Hepatocyte (in vitro differentiated cells): Measurements from ENCODE around the gene FOXRED1. TPM values are rescaled to one million over a fixed set of nuclear protein-coding genes. Genes with fewer than 3 reads are reported as not detected.

Source experiments
- DNase-seq: peaks from one replicate; pipeline ENCODE4 v3.0.0-alpha.2; 2016; ENCODE audit warnings: low spot score
- H2AFZ ChIP-seq: fragments of 200-600 bp; sonication (generic); 2 replicates; pipeline ENCODE4 v1.6.0; 2016; ENCODE audit warnings: antibody characterized with exemption, mild to moderate bottlenecking
- H3K27ac ChIP-seq: fragments of 200-600 bp; sonication (generic); 2 replicates; pipeline ENCODE4 v1.5.1; 2016; ENCODE audit warnings: mild to moderate bottlenecking
- H3K27me3 ChIP-seq: fragments of 200-600 bp; sonication (generic); 2 replicates; pipeline ENCODE4 v1.6.1; 2016
- H3K36me3 ChIP-seq: fragments of 200-600 bp; sonication (generic); replicated peaks from 2 replicates; pipeline ENCODE4 v1.5.1; 2016; ENCODE audit warnings: low read depth; ENCODE audit not compliant: insufficient read depth
- H3K4me1 ChIP-seq: fragments of 200-600 bp; sonication (generic); 2 replicates; pipeline ENCODE4 v1.5.1; 2016; ENCODE audit warnings: mild to moderate bottlenecking, moderate library complexity; ENCODE audit not compliant: insufficient read depth
- H3K4me2 ChIP-seq: fragments of 200-600 bp; sonication (generic); 2 replicates; pipeline ENCODE4 v1.6.0; 2016
- H3K4me3 ChIP-seq: fragments of 200-600 bp; sonication (generic); 2 replicates; pipeline ENCODE4 v1.5.1; 2016; ENCODE audit warnings: mild to moderate bottlenecking
- H3K79me2 ChIP-seq: fragments of 200-600 bp; sonication (generic); 2 replicates; pipeline ENCODE4 v1.6.0; 2017; ENCODE audit warnings: mild to moderate bottlenecking
- H3K9me2 ChIP-seq: fragments of 200-600 bp; sonication (generic); replicated peaks from 2 replicates; pipeline ENCODE4 v1.6.0; 2017; ENCODE audit warnings: mild to moderate bottlenecking; ENCODE audit not compliant: insufficient read depth
- H3K9me3 ChIP-seq: fragments of 200-600 bp; sonication (generic); 2 replicates; pipeline ENCODE4 v1.5.1; 2016; ENCODE audit warnings: low read depth, mild to moderate bottlenecking
- H4K20me1 ChIP-seq: fragments of 200-600 bp; sonication (generic); 2 replicates; pipeline ENCODE4 v1.6.0; 2016; ENCODE audit warnings: mild to moderate bottlenecking; ENCODE audit not compliant: insufficient read depth, poor library complexity, severe bottlenecking
- EZH2 ChIP-seq: fragments of 200-600 bp; sonication (generic); IDR thresholded peaks from 2 replicates; pipeline ENCODE4 v1.6.1; 2016; ENCODE audit warnings: antibody characterized with exemption, mild to moderate bottlenecking, borderline replicate concordance
- EZH2phosphoT487 ChIP-seq: fragments of 200-600 bp; sonication (generic); IDR thresholded peaks from one replicate; pipeline ENCODE4 v1.6.1; 2018; ENCODE audit warnings: antibody characterized with exemption, mild to moderate bottlenecking, low read depth, moderate library complexity; ENCODE audit not compliant: unreplicated experiment, severe bottlenecking
- WGBS: methylation state at CpG from one replicate; pipeline ENCODE4 v1.1.6; 2016; ENCODE audit warnings: low lambda C conversion rate; ENCODE audit errors: missing lambda C conversion rate; 5-methylcytosine and 5-hydroxymethylcytosine counted together
- polyA plus RNA-seq: library from polyadenylated mRNA; unstranded; fragments of >200 nt; fragmentation: Nextera tagmentation; extraction: Ambion mirVana; gene quantifications from 2 replicates; pipeline ENCODE4 v1.2.1, GENCODE V29; 2016
- total RNA-seq: library from RNA; depleted of rRNA; stranded (reverse); fragments of >200 nt; gene quantifications from 2 replicates; pipeline ENCODE4 v1.2.3, GENCODE V29; 2014
- TF ChIP-seq, protein P1 (sequence below): fragments of 200-600 bp; sonication (generic); IDR thresholded peaks from 2 replicates; pipeline ENCODE4 v1.5.1; 2016; ENCODE audit warnings: antibody characterized with exemption, mild to moderate bottlenecking; ENCODE audit not compliant: poor library complexity

FOXRED1 gene
- total and polyA plus RNA-seq, 2 experiments from 2014 or later, result 28.8 to 46.1 TPM

DNA sequence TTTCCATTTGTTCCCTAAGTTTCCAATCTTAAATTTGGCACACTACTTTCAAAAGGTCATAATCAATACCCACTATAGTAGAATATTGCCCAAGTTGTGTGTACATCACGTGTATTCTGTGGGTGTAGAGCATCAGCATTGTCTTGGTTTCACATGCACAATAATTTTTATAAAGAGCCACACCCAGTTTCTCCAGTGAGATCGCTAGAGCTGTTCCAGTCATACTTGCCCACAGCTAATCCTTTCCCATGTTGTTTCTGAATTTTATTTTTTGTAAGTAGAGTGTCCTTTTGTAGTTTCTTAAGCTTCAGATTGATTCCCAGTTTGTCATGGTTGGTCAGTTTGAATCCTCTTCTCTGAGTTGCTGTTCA is 43.7 kb upstream of the FOXRED1 start:
- H3K9me3 ChIP-seq, result no peaks in the 10 kb centered on the region
- TF ChIP-seq, protein P1, sequence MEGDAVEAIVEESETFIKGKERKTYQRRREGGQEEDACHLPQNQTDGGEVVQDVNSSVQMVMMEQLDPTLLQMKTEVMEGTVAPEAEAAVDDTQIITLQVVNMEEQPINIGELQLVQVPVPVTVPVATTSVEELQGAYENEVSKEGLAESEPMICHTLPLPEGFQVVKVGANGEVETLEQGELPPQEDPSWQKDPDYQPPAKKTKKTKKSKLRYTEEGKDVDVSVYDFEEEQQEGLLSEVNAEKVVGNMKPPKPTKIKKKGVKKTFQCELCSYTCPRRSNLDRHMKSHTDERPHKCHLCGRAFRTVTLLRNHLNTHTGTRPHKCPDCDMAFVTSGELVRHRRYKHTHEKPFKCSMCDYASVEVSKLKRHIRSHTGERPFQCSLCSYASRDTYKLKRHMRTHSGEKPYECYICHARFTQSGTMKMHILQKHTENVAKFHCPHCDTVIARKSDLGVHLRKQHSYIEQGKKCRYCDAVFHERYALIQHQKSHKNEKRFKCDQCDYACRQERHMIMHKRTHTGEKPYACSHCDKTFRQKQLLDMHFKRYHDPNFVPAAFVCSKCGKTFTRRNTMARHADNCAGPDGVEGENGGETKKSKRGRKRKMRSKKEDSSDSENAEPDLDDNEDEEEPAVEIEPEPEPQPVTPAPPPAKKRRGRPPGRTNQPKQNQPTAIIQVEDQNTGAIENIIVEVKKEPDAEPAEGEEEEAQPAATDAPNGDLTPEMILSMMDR, result no peak
- no peak for TF ChIP-seq EZH2
- no peak for TF ChIP-seq EZH2phosphoT487
- H2AFZ ChIP-seq, result no peak overlapping the region
- no peaks in the 10 kb centered on the region for H3K9me2 ChIP-seq
- no peak overlapping the region for H3K4me2 ChIP-seq
- DNase-seq, result no peak
- H3K79me2 ChIP-seq, result peaks cover 79% of the 10 kb centered on the region
- no peaks in the 10 kb centered on the region for H3K4me1 ChIP-seq
- WGBS, result 99% methylated on average over 2 of the region's 2 CpGs
- H3K27me3 ChIP-seq, result no peaks in the 10 kb centered on the region
- H3K36me3 ChIP-seq, result no peaks in the 10 kb centered on the region
- H4K20me1 ChIP-seq, result peaks cover 9% of the 10 kb centered on the region
- H3K4me3 ChIP-seq, result no peak overlapping the region
- no peak overlapping the region for H3K27ac ChIP-seq

DNA sequence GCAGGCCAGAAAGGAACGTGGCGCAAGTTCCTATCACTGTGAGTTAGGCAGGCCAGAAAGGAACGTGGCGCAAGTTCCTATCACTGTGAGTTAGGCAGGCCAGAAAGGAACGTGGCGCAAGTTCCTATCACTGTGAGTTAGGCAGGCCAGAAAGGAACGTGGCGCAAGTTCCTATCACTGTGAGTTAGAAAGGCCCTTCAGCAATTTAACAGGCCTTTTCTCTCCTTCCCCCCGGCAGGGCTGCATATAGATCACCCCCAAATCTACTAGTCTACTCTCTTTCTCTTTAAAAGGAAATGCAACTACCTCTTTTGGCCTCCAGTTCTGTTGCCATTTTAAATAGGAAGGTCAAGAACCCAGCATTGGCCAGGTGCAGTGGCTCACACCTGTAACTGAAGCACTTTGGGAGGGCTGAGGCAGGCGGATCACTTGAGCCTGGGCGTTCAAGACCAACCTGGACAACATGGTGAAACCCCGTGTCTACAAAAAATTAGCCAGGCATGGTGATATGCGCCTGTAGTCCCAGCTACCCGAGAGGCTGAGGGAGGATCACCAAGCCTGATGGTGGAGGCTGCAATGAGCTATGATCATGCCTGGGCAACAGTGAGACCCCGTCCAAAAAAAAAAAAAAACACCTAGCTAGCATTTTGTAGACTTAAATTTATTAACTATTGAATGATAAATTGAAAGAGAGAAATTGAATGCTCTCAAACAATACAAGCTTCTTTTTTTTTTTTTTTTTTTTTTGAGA is 42.4 kb upstream of the FOXRED1 start:
- no peak for TF ChIP-seq EZH2
- TF ChIP-seq, protein P1, result no peak
- TF ChIP-seq EZH2phosphoT487, result no peak
- H2AFZ ChIP-seq, result no peak overlapping the region
- no peak overlapping the region for H3K27ac ChIP-seq
- no peak overlapping the region for H3K4me2 ChIP-seq
- 95% methylated on average over 11 of the region's 15 CpGs for WGBS
- DNase-seq, result no peak
- peaks cover 9% of the 10 kb centered on the region for H4K20me1 ChIP-seq
- no peaks in the 10 kb centered on the region for H3K4me1 ChIP-seq
- H3K9me3 ChIP-seq, result no peaks in the 10 kb centered on the region
- peaks cover 67% of the 10 kb centered on the region for H3K79me2 ChIP-seq
- H3K9me2 ChIP-seq, result no peaks in the 10 kb centered on the region
- no peaks in the 10 kb centered on the region for H3K27me3 ChIP-seq
- H3K36me3 ChIP-seq, result no peaks in the 10 kb centered on the region
- no peak overlapping the region for H3K4me3 ChIP-seq

DNA sequence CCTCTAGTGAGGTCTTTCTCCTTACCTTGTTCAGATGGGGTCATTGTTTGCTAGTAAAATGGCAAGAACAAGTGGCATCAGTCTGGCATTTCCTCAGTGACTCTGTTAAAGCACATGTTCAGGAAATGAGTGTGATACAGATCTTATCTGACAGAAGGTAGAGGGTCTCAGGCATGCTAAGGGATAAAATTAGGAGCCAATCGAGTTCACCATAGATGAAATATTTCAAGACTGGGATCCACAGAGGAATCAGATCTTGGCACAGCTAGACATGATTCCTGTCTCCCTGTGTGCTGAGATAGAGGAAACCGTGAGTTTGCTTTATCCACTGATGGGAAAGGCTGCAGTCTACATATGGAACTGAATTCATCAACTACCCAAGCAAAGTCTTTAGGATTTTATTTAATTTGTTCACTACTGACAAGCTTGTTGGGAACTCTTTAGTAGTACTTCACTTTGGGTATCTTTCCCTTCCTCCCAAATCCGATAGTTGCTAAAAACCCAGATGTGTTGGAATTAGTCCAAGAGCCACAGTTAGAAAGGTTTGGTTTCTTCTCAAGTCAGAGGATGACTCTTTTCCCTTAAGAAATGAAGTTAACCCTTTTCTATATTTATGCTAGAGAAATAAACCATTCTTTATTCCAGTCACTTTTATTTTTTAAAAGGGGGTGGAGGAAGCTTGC is 39.0 kb upstream of the FOXRED1 start:
- no peaks in the 10 kb centered on the region for H3K36me3 ChIP-seq
- H3K4me2 ChIP-seq, result no peak overlapping the region
- WGBS, result 75% methylated on average over 3 of the region's 3 CpGs

More for the DNA sequence above, 39.0 kb upstream of the FOXRED1 start:
- no peak for DNase-seq
- H3K9me2 ChIP-seq, result no peaks in the 10 kb centered on the region
- no peak overlapping the region for H3K27ac ChIP-seq
- peaks cover 36% of the 10 kb centered on the region for H3K79me2 ChIP-seq
- H3K9me3 ChIP-seq, result no peaks in the 10 kb centered on the region
- no peak for TF ChIP-seq EZH2phosphoT487
- no peak for TF ChIP-seq EZH2
- TF ChIP-seq, protein P1, result no peak
- no peaks in the 10 kb centered on the region for H3K4me1 ChIP-seq
- peaks cover 6% of the 10 kb centered on the region for H4K20me1 ChIP-seq
- no peak overlapping the region for H3K4me3 ChIP-seq
- H3K27me3 ChIP-seq, result no peaks in the 10 kb centered on the region
- H2AFZ ChIP-seq, result no peak overlapping the region
